HK-2 (cell line): ENCODE data around the gene ATG7.

Experiments
- DNase-seq: peaks from one replicate; pipeline ENCODE4 v3.0.0-alpha.2; 2018; ENCODE audit not compliant: unreplicated experiment

ATG7 gene

DNA sequence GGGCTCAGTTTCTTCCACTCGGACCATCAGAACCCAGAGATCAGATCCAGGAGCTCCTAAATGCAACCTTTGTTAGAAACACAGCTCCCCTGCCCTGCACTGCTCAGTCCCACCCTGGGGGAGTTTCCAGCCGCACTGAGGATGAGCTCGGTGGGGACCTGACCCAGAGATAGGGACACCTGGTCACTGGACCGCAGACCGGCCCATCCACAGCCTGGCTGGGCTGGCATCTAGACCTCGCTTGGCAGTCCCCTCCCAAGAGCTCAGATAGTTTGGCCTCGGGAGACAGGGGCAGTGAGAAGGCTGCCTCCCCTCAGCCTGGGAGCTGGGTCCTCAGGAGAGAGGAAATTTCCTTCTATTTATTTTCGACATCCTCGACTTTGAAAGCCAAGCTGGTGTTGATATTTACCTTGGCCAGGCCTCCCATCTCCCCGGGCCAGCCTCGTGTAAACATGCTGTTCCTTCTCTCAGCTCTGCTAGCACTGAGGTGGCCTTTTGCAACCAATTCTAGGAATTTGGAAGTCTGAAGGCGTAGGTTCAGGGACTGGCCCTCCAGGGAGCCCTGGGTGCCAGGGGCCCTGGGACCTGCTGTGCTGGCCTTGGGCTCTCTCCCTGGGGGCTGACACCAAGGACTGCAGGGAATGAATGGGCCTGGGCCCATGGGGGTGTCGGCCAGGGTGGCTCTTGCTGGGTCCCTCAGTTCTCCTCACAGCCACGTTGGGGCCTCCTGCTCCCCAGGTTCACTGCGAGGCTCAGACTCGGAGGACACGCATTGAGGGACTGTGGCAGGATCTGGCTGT is 281.4 kb downstream of the ATG7 start:
- DNase-seq: no peak

DNA sequence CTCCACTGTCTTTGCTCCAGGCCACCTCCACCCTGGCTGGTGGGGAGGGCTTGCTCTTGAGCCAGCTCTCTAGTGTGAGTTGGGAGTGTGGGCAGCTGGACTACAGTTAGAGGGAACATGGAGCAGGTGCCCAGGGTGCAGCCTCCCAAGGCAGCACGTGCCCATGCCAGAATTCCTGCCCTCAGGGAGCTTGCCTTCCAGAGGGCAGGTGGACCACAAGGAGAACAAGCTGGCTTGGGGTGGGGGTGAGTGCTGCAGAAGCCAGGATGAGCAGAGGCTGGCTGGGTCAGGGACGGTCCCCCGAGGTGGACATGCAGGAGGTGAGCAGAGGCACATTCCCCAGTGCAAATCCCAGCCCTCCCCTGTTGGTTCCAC is 282.0 kb downstream of the ATG7 start:
- no peak for DNase-seq

DNA sequence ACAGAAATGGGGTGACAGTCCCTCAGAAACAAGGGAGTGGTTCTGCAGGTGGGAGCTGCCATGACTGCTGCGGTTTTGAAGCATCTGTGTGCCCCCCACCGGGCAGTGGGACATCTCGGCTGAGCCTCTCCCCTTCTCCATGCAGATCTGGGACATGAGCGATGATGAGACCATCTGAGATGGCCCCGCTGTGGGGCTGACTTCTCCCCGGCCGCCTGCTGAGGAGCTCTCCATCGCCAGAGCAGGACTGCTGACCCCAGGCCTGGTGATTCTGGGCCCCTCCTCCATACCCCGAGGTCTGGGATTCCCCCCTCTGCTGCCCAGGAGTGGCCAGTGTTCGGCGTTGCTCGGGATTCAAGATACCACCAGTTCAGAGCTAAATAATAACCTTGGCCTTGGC is 282.5 kb downstream of the ATG7 start:
- DNase-seq: no peak

DNA sequence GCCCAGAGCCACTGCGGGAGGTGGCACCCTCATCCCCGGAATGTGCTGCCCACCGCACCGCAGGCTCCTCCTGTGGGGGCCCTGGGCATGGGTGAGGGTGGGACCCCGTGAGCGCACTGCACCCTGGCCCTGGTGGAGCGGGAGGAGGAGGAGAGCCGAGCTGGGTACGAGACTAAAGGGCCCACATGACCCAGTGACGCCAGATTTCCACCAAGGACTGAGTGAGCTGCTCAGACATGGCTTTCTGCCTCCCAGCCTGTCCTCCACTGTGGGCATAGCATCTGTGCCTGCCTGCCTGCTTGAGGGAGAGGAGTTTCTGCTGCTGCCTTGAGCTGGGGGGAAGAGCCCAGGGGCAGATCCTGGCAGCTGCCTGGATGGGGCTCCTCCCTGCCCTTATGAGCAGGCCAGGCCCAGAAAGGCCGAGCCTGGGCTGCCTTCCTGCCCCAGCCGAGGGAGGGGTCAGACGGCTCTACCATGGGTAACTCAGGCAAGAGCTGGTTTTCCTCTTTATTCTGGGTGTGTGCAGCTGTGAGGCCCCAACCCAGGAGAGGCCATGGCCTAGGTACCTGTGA is 283.1 kb downstream of the ATG7 start:
- no peak for DNase-seq

DNA sequence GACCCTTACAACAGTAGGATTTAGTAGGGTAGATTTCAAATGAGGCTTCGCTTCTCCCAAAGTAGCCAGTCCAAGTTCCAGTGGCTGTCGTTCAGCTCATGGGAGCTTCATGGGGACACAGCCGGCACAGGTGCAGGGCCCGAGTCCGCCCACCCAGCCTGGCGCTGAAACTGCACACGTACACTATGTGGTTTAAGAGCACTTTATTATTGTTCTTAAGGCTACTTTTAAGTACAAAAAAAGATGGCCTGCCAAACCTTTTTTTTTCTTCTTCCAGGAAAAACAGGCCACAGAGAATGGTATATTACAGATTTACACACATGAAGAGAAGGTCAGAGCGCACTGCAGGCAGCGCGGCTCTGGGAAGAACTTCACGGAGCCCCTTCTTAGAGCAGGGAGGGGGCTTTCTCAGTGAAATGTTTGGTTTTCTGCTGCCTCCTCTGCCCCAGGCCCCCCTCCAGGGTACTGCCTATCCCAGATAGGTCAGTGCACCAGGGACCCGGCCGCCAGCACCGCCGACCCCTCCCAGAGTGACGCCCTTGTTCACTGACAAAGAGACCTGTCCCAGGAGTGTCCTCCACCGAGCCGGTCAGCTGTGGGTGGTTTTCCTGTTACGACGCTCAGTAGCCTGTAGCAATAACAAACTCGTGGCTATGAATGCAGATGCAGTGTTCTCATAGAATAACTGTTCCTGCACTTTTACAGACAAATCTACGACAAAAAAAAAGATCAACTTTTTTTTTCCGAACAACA is 283.9 kb downstream of the ATG7 start:
- DNase-seq: no peak

DNA sequence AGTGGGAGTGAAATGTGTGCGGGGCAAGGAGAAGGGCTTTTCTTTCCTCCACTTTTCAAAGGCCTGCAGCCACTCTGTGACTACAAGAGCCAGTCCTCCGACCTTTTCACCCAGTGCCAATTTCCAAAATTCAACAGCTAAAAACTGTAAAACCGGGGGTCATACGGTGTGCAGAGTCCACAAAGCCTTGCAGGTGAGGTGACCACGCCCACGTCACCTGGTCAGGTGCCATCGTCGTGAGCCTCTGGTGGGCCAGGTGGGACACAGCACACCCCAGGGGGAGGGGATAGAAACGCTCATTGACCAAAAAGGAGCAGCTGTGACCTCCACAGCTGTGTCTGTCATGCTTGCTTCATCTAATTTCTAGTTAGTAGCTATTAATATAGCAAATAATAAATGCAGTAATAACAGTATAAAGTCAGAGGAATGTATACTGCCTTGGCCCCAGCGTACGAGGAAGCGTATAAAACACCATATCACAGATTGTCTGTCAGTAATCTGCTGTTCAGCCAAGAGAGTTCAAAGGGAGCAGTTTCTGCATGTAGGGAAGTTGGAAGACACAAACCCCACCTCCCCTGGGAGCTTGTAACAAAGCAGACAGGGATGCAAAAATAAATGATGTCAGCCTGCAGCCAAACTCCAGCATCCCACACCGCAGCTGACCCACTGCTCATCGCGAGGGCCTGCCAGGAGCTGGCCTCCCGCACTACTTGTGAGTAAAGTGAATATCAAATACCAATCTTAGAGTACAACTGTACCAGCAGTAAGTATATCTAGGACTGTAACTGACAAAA is 284.9 kb downstream of the ATG7 start:
- DNase-seq: no peak

DNA sequence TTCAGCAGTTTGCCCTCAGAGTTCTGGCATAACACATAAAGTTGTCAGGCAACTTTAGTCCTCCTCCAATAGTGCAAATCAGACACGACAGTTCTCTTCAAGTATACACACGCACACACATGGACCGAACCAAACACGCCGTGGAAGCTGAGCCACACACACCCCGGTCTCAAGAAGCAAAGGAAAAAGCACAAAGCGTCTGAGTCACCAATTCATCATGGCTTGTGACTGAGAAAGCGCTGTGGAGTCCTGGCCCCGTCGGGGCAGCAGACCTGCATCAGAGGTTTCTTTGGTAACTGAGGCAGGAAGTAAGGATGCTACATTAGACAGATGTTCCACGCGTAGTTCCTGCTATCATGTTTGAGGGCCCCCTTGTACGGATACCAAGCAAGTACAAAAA is 285.8 kb downstream of the ATG7 start:
- DNase-seq: no peak

DNA sequence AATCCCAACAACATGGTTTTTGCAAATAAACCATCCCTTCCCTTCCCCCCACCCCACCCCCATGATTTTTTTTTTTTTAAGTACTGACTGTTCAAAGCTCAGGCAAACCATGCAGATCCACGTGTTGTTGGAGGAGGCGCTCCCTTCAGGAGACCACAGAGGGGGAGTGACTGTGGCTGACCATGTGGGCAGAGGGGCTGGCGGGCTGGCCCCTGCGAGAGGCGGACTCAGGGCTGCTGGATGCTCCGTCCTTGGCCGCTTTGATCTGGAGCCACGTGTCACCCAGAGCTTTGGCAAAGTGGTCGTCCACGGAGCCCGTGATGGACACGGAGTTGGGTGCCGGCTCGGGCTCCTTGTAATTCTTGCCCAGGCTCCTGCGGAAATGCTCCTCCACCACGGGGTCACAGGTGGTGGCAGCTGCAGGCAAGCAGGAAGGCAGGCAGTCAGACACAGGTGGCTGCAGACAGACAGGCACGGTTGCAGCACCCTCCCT is 286.3 kb downstream of the ATG7 start:
- no peak for DNase-seq

DNA sequence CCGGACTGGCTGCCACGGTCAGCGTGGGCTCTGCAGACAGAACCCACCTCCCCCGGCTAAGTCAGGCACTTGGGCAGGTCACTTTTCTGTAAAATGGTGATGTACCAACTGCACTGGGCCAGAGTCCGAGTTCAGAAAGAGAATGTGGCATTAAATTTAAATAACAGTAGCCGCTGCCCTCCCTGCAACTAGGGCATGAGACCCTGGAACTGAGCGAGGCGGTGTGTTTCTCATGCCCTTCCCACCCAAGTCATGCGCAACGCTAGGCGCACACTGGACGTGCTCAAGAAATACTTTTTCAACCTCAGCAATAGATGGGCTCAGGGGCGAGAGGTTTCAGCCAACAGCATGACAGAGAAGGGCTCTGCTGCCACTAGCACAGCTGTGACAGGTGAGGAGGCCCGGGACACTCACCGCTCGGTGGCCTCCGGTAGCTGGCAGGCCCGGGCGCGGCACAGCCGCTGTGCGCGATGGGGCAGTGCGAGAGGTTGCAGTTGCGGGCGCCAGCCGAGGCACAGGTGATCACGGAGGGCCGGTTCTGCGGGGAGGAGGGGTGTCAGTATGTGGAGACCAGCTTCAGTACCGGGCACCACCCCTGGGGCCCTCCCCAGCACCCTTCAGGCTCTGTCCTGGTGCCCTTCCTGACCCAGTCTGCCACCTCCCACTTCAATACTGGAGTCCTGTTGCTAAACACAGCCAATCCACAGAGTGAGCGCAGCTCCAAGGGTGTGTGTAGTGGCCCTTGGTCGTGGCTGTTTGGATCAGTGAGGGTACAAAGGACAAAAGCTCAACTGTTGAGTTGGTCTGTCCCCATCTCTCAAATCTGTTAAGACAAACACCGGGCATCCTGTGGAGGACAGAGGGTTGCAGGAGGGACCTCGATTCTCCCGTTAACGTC is 287.0 kb downstream of the ATG7 start:
- no peak for DNase-seq

DNA sequence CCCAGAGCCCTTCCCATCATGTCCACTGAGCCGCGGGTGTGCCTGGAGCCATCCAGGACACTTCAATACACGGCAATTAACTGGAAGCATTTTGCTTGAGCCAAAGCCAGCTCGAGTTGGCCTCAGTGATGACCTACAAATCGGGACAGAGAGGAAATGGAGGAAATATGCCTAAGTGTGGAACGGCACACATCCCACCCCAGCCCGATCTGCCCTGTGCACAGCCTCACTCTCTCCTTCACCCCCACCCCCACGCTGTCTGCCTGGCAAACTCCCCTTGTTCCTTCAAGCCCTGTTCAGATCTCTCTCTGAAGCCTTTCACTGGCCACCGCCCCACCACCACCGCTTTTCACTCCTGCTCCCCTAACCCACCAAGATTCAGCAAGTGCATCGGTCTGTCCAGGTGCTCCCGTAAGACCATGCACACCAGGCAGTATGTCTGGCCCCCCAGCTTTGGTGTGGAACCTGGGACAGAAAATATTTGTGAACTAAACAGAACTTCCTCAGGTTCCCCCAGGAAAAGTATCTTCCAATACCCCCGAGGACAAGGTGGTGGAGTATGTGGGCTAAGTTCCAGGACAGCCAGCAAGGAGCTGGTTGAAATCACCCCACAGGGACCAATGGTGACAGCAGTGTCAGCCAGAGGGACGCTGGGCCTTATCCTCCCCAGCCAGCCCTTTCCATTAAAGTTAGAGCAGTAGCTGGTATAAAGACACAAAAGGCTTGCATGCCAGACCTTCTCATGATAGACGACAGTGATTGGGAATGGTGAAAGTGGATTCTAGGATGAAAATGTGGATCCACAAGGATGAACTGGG is 287.8 kb downstream of the ATG7 start:
- no peak for DNase-seq

DNA sequence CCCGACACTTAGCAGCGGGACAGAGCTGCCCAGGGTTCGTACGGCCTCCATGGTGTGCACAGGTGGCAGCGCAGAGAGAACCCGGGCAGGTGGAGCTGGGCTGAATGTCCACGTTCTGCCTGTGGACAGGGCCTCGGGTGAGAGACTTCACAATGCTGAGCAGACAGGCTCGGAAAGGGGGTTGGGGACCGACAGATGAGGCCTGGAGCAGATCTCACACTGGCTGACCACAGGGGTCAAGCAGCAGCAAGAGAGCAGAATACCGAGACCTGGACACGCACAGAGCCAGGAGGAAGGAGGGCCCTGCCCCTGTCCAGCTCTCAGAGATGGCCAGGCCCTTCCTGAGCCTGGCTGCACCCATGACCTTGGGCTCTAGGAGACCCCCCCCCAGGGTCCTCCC is 288.5 kb downstream of the ATG7 start:
- no peak for DNase-seq

DNA sequence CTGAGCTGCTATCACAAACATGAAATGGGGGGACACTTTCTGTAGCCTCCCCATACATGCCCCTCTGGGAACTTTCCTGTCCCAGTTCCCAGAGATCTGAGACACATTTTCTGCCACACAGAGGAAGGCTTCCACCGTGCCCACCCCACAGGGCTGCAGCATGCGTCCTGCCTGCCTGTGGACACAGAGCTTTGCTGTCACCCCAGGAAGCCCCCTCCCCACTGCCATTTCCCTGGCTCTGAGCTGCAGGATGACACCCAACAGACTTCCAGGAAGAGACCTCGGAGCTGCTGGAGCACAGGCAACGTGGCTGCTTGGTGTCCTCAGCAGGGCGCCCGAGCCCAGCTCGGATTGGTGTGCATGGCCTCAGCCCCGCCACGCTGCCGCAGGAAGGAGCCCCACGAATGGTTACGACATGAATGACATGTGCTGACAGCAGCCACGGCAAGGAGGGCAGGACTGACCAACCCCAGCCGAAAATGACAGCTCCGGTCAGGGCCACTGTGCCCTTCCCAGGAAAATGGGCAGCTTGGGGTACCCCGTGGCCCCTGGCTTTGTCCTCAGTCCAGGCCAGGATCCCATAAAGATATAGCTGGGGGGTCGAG is 290.2 kb downstream of the ATG7 start:
- DNase-seq: no peak

DNA sequence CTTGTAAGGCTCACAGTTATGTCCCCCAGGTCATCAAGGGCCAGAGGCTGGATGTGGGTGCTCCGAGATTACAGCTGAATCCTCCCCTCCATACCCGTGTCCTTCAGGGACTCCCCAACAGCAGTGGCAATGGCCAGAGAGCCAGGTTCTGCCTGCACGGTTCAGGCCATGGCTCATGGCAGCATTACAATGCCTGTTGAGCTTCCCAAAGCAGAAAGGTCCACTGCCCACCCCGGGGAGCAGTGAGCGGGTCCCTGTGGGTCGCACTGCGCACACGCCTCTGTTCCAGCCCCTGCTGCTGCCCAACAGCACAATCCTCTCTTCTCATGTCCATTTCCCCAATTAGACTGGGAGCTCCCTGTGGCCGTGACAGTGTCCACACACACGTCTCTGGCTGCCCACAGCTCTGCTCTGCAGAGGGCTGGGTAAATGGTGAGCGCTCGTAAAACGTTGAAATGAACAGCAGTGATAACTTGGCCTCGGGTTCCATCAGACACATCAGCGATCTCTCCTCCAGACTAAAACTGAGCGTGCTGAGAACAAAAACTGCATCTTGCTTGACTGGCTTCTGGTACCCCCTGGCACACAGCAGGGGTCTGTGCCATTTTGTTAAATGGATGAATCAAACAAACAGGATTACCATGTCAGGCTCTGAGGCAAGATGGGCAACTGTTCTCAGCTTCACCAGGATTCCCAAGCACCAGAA is 291.1 kb downstream of the ATG7 start:
- no peak for DNase-seq

DNA sequence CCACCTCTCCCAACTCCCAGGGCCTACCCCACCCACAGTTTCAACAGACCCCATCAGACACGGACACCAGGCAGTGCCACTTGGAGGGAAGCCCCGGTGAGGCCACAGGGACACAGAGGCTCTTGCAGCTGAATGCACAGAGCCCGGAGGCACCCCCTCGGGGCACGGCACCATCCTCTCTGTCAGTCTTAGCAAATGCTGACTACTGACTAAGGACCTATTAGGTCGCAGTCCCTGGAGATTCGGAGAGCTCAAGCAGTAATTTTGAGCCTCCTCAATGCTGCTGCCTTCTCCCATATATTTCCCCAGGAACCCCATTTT is 291.6 kb downstream of the ATG7 start:
- DNase-seq: no peak

DNA sequence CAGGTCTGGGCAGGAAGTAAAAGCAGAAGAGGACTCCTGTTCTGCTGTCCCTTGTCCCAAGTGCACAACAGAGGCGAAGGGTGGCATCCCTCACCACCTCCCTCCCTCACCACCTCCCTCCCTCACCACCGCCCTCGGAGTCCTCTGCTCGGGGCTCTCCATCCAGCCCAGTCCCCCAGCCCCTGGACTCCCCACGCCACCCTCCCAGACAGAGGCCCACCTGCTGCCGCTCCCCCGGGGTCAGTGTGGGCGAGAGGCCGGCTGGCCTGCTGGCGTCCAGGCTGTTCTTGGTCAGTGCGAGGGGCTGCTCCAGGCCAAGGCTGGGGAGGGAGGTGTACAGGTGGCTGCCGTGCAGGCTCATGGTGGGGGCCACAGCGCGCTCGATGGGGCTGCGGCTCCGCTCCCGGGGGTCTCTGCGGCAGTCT is 292.4 kb downstream of the ATG7 start:
- no peak for DNase-seq

DNA sequence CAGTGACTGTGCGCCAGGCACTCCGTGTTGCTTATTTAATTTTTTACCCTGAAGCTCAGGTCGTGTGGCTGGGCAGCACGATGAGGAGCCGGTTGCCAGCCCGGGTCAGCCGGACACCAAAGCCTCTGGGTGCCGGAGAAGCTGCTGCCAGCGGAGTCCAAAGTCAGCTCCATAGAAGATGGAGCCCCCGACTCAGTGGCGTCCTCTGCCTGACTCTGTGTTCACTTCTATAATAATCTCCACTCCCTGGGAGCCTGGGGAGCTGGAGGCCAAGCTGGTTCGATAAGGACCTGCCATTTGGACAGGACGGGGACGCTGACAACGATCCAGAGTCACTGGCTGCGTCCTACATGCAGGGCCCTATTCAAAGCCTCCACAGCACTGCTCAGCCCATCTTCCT is 292.9 kb downstream of the ATG7 start:
- DNase-seq: no peak

DNA sequence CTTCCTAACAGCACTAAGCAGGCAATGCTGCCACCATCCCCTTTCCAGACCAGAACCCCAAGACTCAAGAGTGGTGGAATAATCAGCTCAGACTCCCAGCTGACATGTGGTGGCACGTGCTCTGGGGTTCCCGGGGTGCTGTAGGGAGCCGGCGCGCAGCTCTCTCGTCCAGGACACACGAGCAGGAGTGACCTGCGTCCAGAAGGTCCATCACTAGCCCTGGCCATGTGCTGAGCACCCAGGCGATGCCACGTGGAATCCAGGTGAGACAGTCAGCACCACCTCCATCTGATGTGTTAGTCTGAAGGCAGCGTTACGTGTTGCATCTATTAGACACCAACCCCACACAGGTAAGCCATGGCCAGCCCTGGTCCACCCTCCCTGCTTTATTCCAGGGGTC is 293.3 kb downstream of the ATG7 start:
- DNase-seq: no peak

DNA sequence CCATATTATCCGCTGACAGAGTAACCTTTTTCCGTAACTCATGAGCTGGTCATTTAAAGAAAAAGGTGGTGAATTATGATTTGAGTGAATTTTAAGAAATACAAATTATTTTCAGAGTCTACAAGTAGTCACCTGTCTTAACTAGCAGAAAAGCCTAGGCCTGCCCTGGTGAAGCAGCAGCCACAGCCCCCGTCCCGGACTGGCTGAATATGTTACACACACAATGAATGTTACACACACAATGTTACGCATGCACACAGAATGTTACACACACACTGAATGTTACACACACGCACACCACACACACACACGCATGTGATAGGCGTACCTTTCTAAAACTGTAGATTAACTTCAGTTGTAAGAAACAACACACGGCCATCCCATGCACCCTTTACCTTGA is 293.7 kb downstream of the ATG7 start:
- no peak for DNase-seq

DNA sequence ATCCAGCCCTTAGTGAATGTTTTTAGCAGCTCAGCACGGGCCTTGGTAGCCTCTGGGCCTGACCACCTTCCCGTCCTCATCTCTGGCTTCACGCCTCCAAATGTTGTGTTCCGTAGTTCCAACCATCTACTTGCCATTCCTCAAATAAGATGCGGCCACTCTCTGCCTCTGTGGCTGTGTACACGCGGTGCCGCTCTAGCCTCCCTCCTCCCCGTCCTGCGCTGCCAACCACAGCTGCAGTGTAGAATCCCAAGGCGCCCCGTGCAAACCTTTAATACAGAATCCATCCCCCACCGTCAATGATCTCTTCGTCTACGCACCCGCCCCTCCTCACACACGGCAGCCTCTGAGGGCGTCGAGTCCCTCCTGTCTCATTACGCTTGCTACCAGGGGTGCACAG is 294.3 kb downstream of the ATG7 start:
- no peak for DNase-seq
